Endometrial microvascular endothelial cells (primary cell): Measurements from ENCODE around the gene ALDOB. TPM values are rescaled to one million over a fixed set of nuclear protein-coding genes. Genes with fewer than 3 reads are reported as not detected.
"Not testable (repeated sequence)": the region's sequence is repeated elsewhere in the genome, so short reads cannot be mapped to it uniquely, and the experiment has no call there.

Experiments used
- in situ Hi-C: cut with HindIII; loops from 2 replicates; pipeline ENCODE4 v1.10.0; 2017; ENCODE audit warnings: low sequenced_read_pairs, low pct_unique_long_range_greater_than_20kb; ENCODE audit errors: inconsistent ontology term
- total RNA-seq: library from RNA; depleted of rRNA; stranded (reverse); fragments of >200 nt; gene quantifications from one replicate; pipeline ENCODE4 v1.2.3, GENCODE V29; 2015; ENCODE audit errors: inconsistent ontology term

The ALDOB gene
- total RNA-seq, 1 donor from 2014 or later: not detected

- in situ Hi-C loops: no loop called here
These were observed 37.3 kb downstream of the ALDOB start, which contains the start of the genes MRPL50 and ZNF189 for GRCh38 chr9:101398068-101398929. Gene MRPL50 (minus strand): TSS chr9:101398618. CDS start chr9:101398592, 26 bp downstream. Gene ZNF189 (plus strand): TSS chr9:101398851. CDS start chr9:101399157, 306 bp downstream.

- in situ Hi-C loops: no loop called here
These were observed 37.9 kb downstream of the ALDOB start for GRCh38 chr9:101397746-101398067.

- in situ Hi-C loops: no loop called here
These were observed 40.9 kb downstream of the ALDOB start for GRCh38 chr9:101394687-101395086.

- in situ Hi-C loops: no loop called here
These were observed 42.4 kb downstream of the ALDOB start for GRCh38 chr9:101393135-101393534.

GRCh38 chr9:101388507-101388993 lies 47.0 kb downstream of the ALDOB start:
- in situ Hi-C loops: no loop called here

GRCh38 chr9:101387871-101388506 lies 47.6 kb downstream of the ALDOB start:
- in situ Hi-C loops: no loop called here

- in situ Hi-C loops: not testable (repeated sequence)
These were observed 50.6 kb downstream of the ALDOB start, which contains the start of gene BAAT for GRCh38 chr9:101384873-101385536. Gene BAAT (minus strand): TSS chr9:101385006. CDS start chr9:101371404, 13,602 bp downstream.

- in situ Hi-C loops: no loop called here
These were observed 52.2 kb downstream of the ALDOB start for GRCh38 chr9:101383361-101383760.

GRCh38 chr9:101381833-101382342 lies 53.7 kb downstream of the ALDOB start:
- in situ Hi-C loops: no loop called here

GRCh38 chr9:101381118-101381517 lies 54.5 kb downstream of the ALDOB start:
- in situ Hi-C loops: no loop called here

GRCh38 chr9:101380295-101380694 lies 55.3 kb downstream of the ALDOB start:
- in situ Hi-C loops: no loop called here

- in situ Hi-C loops: no loop called here
These were observed 59.3 kb downstream of the ALDOB start for GRCh38 chr9:101376111-101376848.

- in situ Hi-C loops: no loop called here
These were observed 60.0 kb downstream of the ALDOB start for GRCh38 chr9:101375546-101375945.

- in situ Hi-C loops: no loop called here
These were observed 63.1 kb downstream of the ALDOB start for GRCh38 chr9:101372327-101373118.

- in situ Hi-C loops: no loop called here
These were observed 63.8 kb downstream of the ALDOB start for GRCh38 chr9:101371813-101372212.
